ENCODE results near the gene SH2D3A.

GRCh38 chr19:6812612-6813011, 45.4 kb upstream of the SH2D3A start:
- TF ChIP-seq EP300 (IDR thresholded peaks at IDR 0.05; ENCODE audit: borderline replicate concordance) = no peak
- TF ChIP-seq REST (IDR thresholded peaks at IDR 0.05; ENCODE audit: low read depth) = no peak
- no peak for TF ChIP-seq FOXM1 (IDR thresholded peaks at IDR 0.05; ENCODE audit: borderline replicate concordance, low read depth)

Data from Ishikawa (cell line).